GM23248 (cell line): Measurements from ENCODE around the gene GPD1L. TPM values are rescaled to one million over a fixed set of nuclear protein-coding genes. Genes with fewer than 3 reads are reported as not detected.
"Not testable (repeated sequence)": the region's sequence is repeated elsewhere in the genome, so short reads cannot be mapped to it uniquely, and the experiment has no call there.

Experiments used
- DNase-seq: peaks from one replicate; pipeline ENCODE4 v3.0.0-alpha.2; 2015
- H2AFZ ChIP-seq: fragments of 200-600 bp; sonication (generic); 2 replicates; pipeline ENCODE4 v1.6.1; 2016; ENCODE audit warnings: antibody characterized with exemption
- H3F3A ChIP-seq: fragments of 200-600 bp; sonication (generic); 2 replicates; pipeline ENCODE4 v1.6.1; 2016; ENCODE audit warnings: mild to moderate bottlenecking, antibody characterized with exemption, mixed run types; ENCODE audit not compliant: insufficient read depth
- H3K27ac ChIP-seq: fragments of 200-600 bp; sonication (generic); 2 replicates; pipeline ENCODE4 v1.5.1; 2016; ENCODE audit warnings: mild to moderate bottlenecking
- H3K27me3 ChIP-seq: fragments of 200-600 bp; sonication (generic); replicated peaks from 2 replicates; pipeline ENCODE4 v1.6.1; 2016; ENCODE audit warnings: mild to moderate bottlenecking; ENCODE audit not compliant: insufficient read depth
- H3K36me3 ChIP-seq: fragments of 200-600 bp; sonication (generic); 2 replicates; pipeline ENCODE4 v1.6.1; 2016; ENCODE audit warnings: low read depth, mild to moderate bottlenecking
- H3K4me1 ChIP-seq: fragments of 200-600 bp; sonication (generic); 2 replicates; pipeline ENCODE4 v1.6.1; 2016; ENCODE audit warnings: mild to moderate bottlenecking; ENCODE audit not compliant: insufficient read depth
- H3K4me2 ChIP-seq: fragments of 200-600 bp; sonication (generic); one replicate; pipeline ENCODE4 v1.6.1; 2016; ENCODE audit warnings: mild to moderate bottlenecking; ENCODE audit not compliant: unreplicated experiment
- H3K4me3 ChIP-seq: fragments of 200-600 bp; sonication (generic); 2 replicates; pipeline ENCODE4 v1.5.1; 2016; ENCODE audit warnings: mild to moderate bottlenecking
- H3K79me2 ChIP-seq: fragments of 200-600 bp; sonication (generic); 2 replicates; pipeline ENCODE4 v1.6.1; 2016; ENCODE audit warnings: mild to moderate bottlenecking; ENCODE audit not compliant: insufficient read depth
- H3K9ac ChIP-seq: fragments of 200-600 bp; sonication (generic); 2 replicates; pipeline ENCODE4 v1.6.1; 2016; ENCODE audit warnings: mild to moderate bottlenecking
- H3K9me2 ChIP-seq: fragments of 200-600 bp; sonication (generic); 2 replicates; pipeline ENCODE4 v1.6.1; 2016; ENCODE audit warnings: mixed run types, mild to moderate bottlenecking, moderate library complexity; ENCODE audit not compliant: insufficient read depth
- H3K9me3 ChIP-seq: fragments of 200-600 bp; sonication (generic); one replicate; pipeline ENCODE4 v1.6.1; 2017; ENCODE audit warnings: low read depth
- H4K20me1 ChIP-seq: fragments of 200-600 bp; sonication (generic); 2 replicates; pipeline ENCODE4 v1.6.0; 2016; ENCODE audit not compliant: insufficient read depth
- EZH2 ChIP-seq: fragments of 200-600 bp; sonication (generic); IDR thresholded peaks from 2 replicates; pipeline ENCODE4 v1.6.1; 2018; ENCODE audit warnings: antibody characterized with exemption, mild to moderate bottlenecking; ENCODE audit not compliant: insufficient read depth, poor library complexity, severe bottlenecking
- EZH2phosphoT487 ChIP-seq: fragments of 200-600 bp; sonication (generic); IDR thresholded peaks from 2 replicates; pipeline ENCODE4 v1.6.1; 2018; ENCODE audit warnings: antibody characterized with exemption, moderate library complexity, mild to moderate bottlenecking, low read depth; ENCODE audit not compliant: insufficient read depth
- WGBS, 2 experiments: methylation state at CpG; one replicate each; pipeline ENCODE4 v1.1.6; 2015 to 2017; ENCODE audit warnings: low lambda C conversion rate in 2 of 2, low coverage in 1 of 2; ENCODE audit errors: missing lambda C conversion rate in 2 of 2; 5-methylcytosine and 5-hydroxymethylcytosine counted together
- in situ Hi-C: fragments of 300-500 bp; cut with MboI; formaldehyde crosslinking; loops from 2 replicates; pipeline ENCODE4 v1.15.0; 2020
- polyA plus RNA-seq: library from polyadenylated mRNA; unstranded; fragments of >200 nt; fragmentation: Nextera tagmentation; extraction: Ambion mirVana; gene quantifications from 2 replicates; pipeline ENCODE4 v1.2.1, GENCODE V29; 2016
- total RNA-seq: library from RNA; depleted of rRNA; stranded (reverse); fragments of >200 nt; shearing (Covaris generic); gene quantifications from 2 replicates; pipeline ENCODE4 v1.2.3, GENCODE V29; 2014; rRNA removed

The GPD1L gene
- 3.5 and 3.9 TPM in 2 replicates for total RNA-seq
- 2.4 TPM in 2 replicates for polyA plus RNA-seq

- H3K9ac ChIP-seq = peak within 1 kb of the TSS; percentile 28
- peak; percentile 95 for DNase-seq
- no peak within 1 kb of the TSS for H3K27ac ChIP-seq
- H3K4me3 ChIP-seq = peak within 1 kb of the TSS; percentile 74
- H3K4me1 ChIP-seq = no peaks in the 10 kb centered on the region
- no peaks in the 10 kb centered on the region for H3K9me3 ChIP-seq
- in situ Hi-C loops = no loop called here
- H3K79me2 ChIP-seq = no peaks in the 10 kb centered on the region
- peak within 1 kb of the TSS; percentile 91 for H2AFZ ChIP-seq
- no peaks in the 10 kb centered on the region for H3K9me2 ChIP-seq
- H4K20me1 ChIP-seq = no peaks in the 10 kb centered on the region
- H3K36me3 ChIP-seq = no peaks in the 10 kb centered on the region
- peak within 1 kb of the TSS; percentile 88 for H3K4me2 ChIP-seq
- TF ChIP-seq EZH2 (no peak), EZH2phosphoT487 (no peak)
- H3K27me3 ChIP-seq = no peaks in the 10 kb centered on the region
- H3F3A ChIP-seq = no peaks in the 10 kb centered on the region
- WGBS, 2 experiments = 8 to 9% methylated on average over 50 to 54 of the region's 78 CpGs
Observed at GRCh38 chr3:32106132-32106928, at the start of gene GPD1L. GPD1L (plus strand) TSS chr3:32106620; CDS start chr3:32106712, 92 bp downstream.

GRCh38 chr3:32058465-32058864 lies 48.0 kb upstream of the GPD1L start:
- H3K9me3 ChIP-seq, H4K20me1 ChIP-seq, DNase-seq, H3K9ac ChIP-seq, H3K27ac ChIP-seq, H2AFZ ChIP-seq, H3K36me3 ChIP-seq, in situ Hi-C loops, H3K4me3 ChIP-seq, H3K27me3 ChIP-seq, H3K79me2 ChIP-seq, H3F3A ChIP-seq, H3K9me2 ChIP-seq, H3K4me2 ChIP-seq, H3K4me1 ChIP-seq: not testable (repeated sequence)
- WGBS, 2 experiments = 64 to 71% methylated on average over 4 of the region's 4 CpGs

- Histone ChIP-seq H3F3A (no peaks in the 10 kb centered on the region), H3K27me3 (no peaks in the 10 kb centered on the region), H3K9me2 (no peaks in the 10 kb centered on the region), H3K36me3 (no peaks in the 10 kb centered on the region), H3K4me3 (no peak overlapping the region), H4K20me1 (no peaks in the 10 kb centered on the region), H3K4me1 (no peaks in the 10 kb centered on the region), H2AFZ (no peak overlapping the region), H3K27ac (no peak overlapping the region), H3K9me3 (no peaks in the 10 kb centered on the region), H3K79me2 (no peaks in the 10 kb centered on the region), H3K9ac (no peak overlapping the region), H3K4me2 (no peak overlapping the region)
- 47 to 51% methylated on average over 4 of the region's 4 CpGs for WGBS, 2 experiments
- DNase-seq = no peak
- in situ Hi-C loops = no loop called here
- TF ChIP-seq EZH2phosphoT487 (no peak), EZH2 (no peak)
Observed at GRCh38 chr3:32062950-32063582, 43.4 kb upstream of the GPD1L start.

- Histone ChIP-seq H3K27me3 (no peaks in the 10 kb centered on the region), H3K9me3 (no peaks in the 10 kb centered on the region), H3K36me3 (no peaks in the 10 kb centered on the region), H3K79me2 (no peaks in the 10 kb centered on the region), H3K4me3 (no peak overlapping the region), H3K27ac (no peak overlapping the region), H3K4me1 (no peaks in the 10 kb centered on the region), H4K20me1 (no peaks in the 10 kb centered on the region), H3F3A (no peaks in the 10 kb centered on the region), H3K9me2 (no peaks in the 10 kb centered on the region), H3K4me2 (no peak overlapping the region), H2AFZ (no peak overlapping the region), H3K9ac (no peak overlapping the region)
- in situ Hi-C loops = no loop called here
- DNase-seq = no peak
- WGBS, 2 experiments = 49 to 54% methylated on average over 2 of the region's 2 CpGs
- TF ChIP-seq EZH2phosphoT487 = no peak
- no peak for TF ChIP-seq EZH2
Observed at GRCh38 chr3:32066686-32067085, 39.7 kb upstream of the GPD1L start.

GRCh38 chr3:32074194-32074593 lies 32.2 kb upstream of the GPD1L start:
- H3K27me3 ChIP-seq, H3K79me2 ChIP-seq, H3K9me2 ChIP-seq, H3F3A ChIP-seq, H3K27ac ChIP-seq, H3K36me3 ChIP-seq, H3K4me1 ChIP-seq, H3K9ac ChIP-seq, H2AFZ ChIP-seq, H3K4me2 ChIP-seq, H3K9me3 ChIP-seq, DNase-seq, in situ Hi-C loops, H4K20me1 ChIP-seq, H3K4me3 ChIP-seq: not testable (repeated sequence)
- 63 to 64% methylated on average over 7 of the region's 7 CpGs for WGBS, 2 experiments
